HG02610 (cell line): ENCODE results near the gene COL12A1.

Experiments used
- ATAC-seq: cut with Tn5 transposase; IDR thresholded peaks from one replicate; pipeline ENCODE4 v1.9.1; 2021; ENCODE audit warnings: mild to moderate bottlenecking, moderate library complexity; ENCODE audit not compliant: unreplicated experiment

Gene COL12A1

DNA sequence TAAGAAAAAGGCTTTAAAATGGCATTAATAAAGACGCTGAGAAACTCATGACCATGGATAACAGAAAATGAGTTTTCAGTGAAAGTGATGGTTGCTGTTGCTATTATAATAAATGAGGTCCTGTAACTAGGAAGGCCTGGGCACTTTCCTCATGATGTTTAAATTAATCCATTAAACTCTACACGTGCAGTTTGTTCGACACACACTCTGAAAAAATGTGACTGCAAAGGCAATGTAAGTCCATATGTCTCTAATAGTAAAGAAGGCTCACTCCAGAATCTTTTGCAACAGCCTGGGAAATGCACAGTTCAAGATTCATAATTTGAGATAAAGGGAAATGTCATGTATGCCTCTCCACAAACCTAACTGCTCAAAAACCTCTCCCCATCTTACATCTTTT lies 153.4 kb downstream of the COL12A1 start:
- no peak for ATAC-seq

GRCh38 chr6:75049308-75049707 lies 156.5 kb downstream of the COL12A1 start:
- no peak for ATAC-seq

- no peak for ATAC-seq
Measured at GRCh38 chr6:75044846-75045245, 161.0 kb downstream of the COL12A1 start.

DNA sequence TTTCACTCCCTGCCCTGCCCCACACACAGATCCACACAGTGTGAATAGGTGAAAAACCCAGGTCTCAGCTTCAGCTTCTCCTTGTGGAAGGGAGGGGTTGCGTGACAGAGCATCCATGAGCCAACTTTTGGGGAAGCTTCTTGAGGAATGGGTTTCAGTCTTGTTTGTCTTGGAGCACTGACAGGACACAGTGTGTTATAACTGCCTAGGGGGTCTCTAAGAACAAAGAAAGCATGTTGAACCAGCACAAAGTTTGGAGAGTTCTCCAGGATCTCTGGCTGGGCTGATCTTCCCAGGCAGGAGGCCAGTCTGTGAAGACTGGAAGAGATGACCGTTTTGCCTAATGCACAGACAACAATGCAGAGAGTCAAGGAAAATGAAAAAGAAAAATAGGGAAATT lies 164.5 kb downstream of the COL12A1 start:
- ATAC-seq, result no peak
